IMR-90 (cell line): ENCODE data around the gene LRRC15. TPM values are rescaled to one million over a fixed set of nuclear protein-coding genes. Genes with fewer than 3 reads are reported as not detected.
A peak's percentile ranks its signal among the peaks of the same experiment; 100 is the strongest.

Experiments
- ATAC-seq: fragments of 200-7000 bp; cut with Tn5 transposase; 2 replicates; pipeline ENCODE4 v1.9.1; 2020; ENCODE audit warnings: low read depth, mild to moderate bottlenecking, moderate library complexity
- BruUV-seq: library from RNA; stranded (reverse); fragments of 400-500 nt; replicated peaks from 2 replicates; lab custom pipeline; 2021; lab: Mats Ljungman, UMichigan
- CTCF ChIA-PET: fragments of 300-600 bp; formaldehyde crosslinking; extraction: SDS; loops from one replicate; lab custom pipeline; 2021; ENCODE audit warnings: antibody characterized with exemption; lab: Yijun Ruan, JAX
- POLR2A ChIA-PET: fragments of 300-600 bp; sonication (Branson Sonifier 250); formaldehyde crosslinking; loops from one replicate; lab custom pipeline; 2022; ENCODE audit warnings: antibody characterized with exemption; ENCODE audit not compliant: unreplicated experiment; lab: Charles Lee
- DNase-seq: peaks from one replicate; pipeline ENCODE4 v3.0.0; 2013
- H2AFZ ChIP-seq: replicated peaks from 2 replicates; pipeline ENCODE3; 2013; ENCODE audit warnings: low read length, mild to moderate bottlenecking; ENCODE audit not compliant: poor library complexity
- H2AK5ac ChIP-seq: 2 replicates; pipeline ENCODE4 v1.6.1; 2013; ENCODE audit warnings: low read depth, low read length, inconsistent platforms
- H2AK9ac ChIP-seq: replicated peaks from 2 replicates; pipeline ENCODE3; 2013; ENCODE audit warnings: mild to moderate bottlenecking, low read depth, low read length, moderate library complexity; ENCODE audit not compliant: poor library complexity
- H2BK120ac ChIP-seq: 2 replicates; pipeline ENCODE4 v1.6.1; 2013; ENCODE audit warnings: low read depth, low read length, inconsistent platforms
- H2BK15ac ChIP-seq: 3 replicates; pipeline ENCODE4 v1.6.1; 2013; ENCODE audit warnings: low read depth, low read length, inconsistent platforms
- H2BK20ac ChIP-seq: 2 replicates; pipeline ENCODE4 v1.6.1; 2013; ENCODE audit warnings: low read depth, mild to moderate bottlenecking, inconsistent platforms, low read length, moderate library complexity
- H2BK5ac ChIP-seq: 2 replicates; pipeline ENCODE4 v1.6.1; 2013; ENCODE audit warnings: mild to moderate bottlenecking, low read depth, low read length, inconsistent platforms; ENCODE audit not compliant: poor library complexity, severe bottlenecking
- H3K14ac ChIP-seq: replicated peaks from 2 replicates; pipeline ENCODE4 v1.6.1; 2013; ENCODE audit warnings: low read depth, low read length, inconsistent platforms
- H3K18ac ChIP-seq: 2 replicates; pipeline ENCODE4 v1.6.1; 2013; ENCODE audit warnings: low read depth, low read length, control low read depth
- H3K23ac ChIP-seq: 2 replicates; pipeline ENCODE4 v1.6.1; 2013; ENCODE audit warnings: low read depth, low read length, inconsistent platforms
- H3K27ac ChIP-seq: 2 replicates; pipeline ENCODE4 v1.5.1; 2013; ENCODE audit warnings: mild to moderate bottlenecking, control low read depth, low read length; ENCODE audit not compliant: insufficient read depth
- H3K27me3 ChIP-seq: 2 replicates; pipeline ENCODE4 v1.6.1; 2013; ENCODE audit warnings: low read length; ENCODE audit not compliant: control insufficient read depth, insufficient read depth
- H3K36me3 ChIP-seq: 2 replicates; pipeline ENCODE4 v1.6.1; 2013; ENCODE audit warnings: low read length, mixed read lengths; ENCODE audit not compliant: control insufficient read depth, insufficient read depth
- H3K4ac ChIP-seq: 2 replicates; pipeline ENCODE4 v1.6.1; 2013; ENCODE audit warnings: low read depth, low read length, inconsistent platforms
- H3K4me1 ChIP-seq: 2 replicates; pipeline ENCODE4 v1.6.1; 2013; ENCODE audit warnings: low read length, mixed read lengths; ENCODE audit not compliant: control insufficient read depth, insufficient read depth
- H3K4me2 ChIP-seq: 2 replicates; pipeline ENCODE4 v1.6.1; 2013; ENCODE audit warnings: low read depth, mild to moderate bottlenecking, control low read depth, low read length, moderate library complexity
- H3K4me3 ChIP-seq: 2 replicates; pipeline ENCODE4 v1.5.1; 2013; ENCODE audit warnings: low read depth, mild to moderate bottlenecking, control low read depth, low read length, moderate library complexity; ENCODE audit not compliant: insufficient read depth
- H3K56ac ChIP-seq: 2 replicates; pipeline ENCODE4 v1.6.1; 2013; ENCODE audit warnings: low read length, inconsistent platforms; ENCODE audit not compliant: insufficient read depth; ENCODE audit errors: extremely low read depth
- H3K79me1 ChIP-seq, 2 experiments: 2 replicates each; pipeline ENCODE4 v1.6.1; 2013; ENCODE audit warnings: low read length in 2 of 2, inconsistent platforms in 1 of 2, low read depth in 1 of 2
- H3K9ac ChIP-seq: 2 replicates; pipeline ENCODE4 v1.6.1; 2013; ENCODE audit warnings: low read depth, low read length, control low read depth
- H3K9me1 ChIP-seq: 2 replicates; pipeline ENCODE4 v1.6.1; 2013; ENCODE audit warnings: low read length, inconsistent platforms; ENCODE audit not compliant: insufficient read depth
- H3K9me3 ChIP-seq: 2 replicates; pipeline ENCODE4 v1.6.1; 2013; ENCODE audit warnings: low read length; ENCODE audit not compliant: control insufficient read depth, insufficient read depth
- H4K20me1 ChIP-seq: 2 replicates; pipeline ENCODE4 v1.6.1; 2013; ENCODE audit warnings: low read length, inconsistent platforms; ENCODE audit not compliant: insufficient read depth
- H4K5ac ChIP-seq: 2 replicates; pipeline ENCODE4 v1.6.1; 2013; ENCODE audit warnings: mild to moderate bottlenecking, low read depth, low read length, control low read depth
- H4K8ac ChIP-seq, 2 experiments: 2 replicates each; pipeline ENCODE4 v1.6.1; 2013; ENCODE audit warnings: low read depth in 2 of 2, low read length in 2 of 2, control low read depth in 1 of 2, inconsistent platforms in 1 of 2
- H4K91ac ChIP-seq: 2 replicates; pipeline ENCODE4 v1.6.1; 2013; ENCODE audit warnings: low read depth, low read length, inconsistent platforms; ENCODE audit not compliant: insufficient read depth
- BHLHE40 ChIP-seq: fragments of 150-350 bp; IDR thresholded peaks from 2 replicates; pipeline ENCODE4 v1.6.1; 2016; ENCODE audit warnings: mild to moderate bottlenecking, low read depth, low read length
- FOS ChIP-seq: fragments of 150-350 bp; IDR thresholded peaks from 2 replicates; pipeline ENCODE4 v1.6.1; 2016; ENCODE audit warnings: low read depth, low read length
- MAZ ChIP-seq: IDR thresholded peaks from 2 replicates; pipeline ENCODE4 v1.6.1; 2012; ENCODE audit warnings: low read depth, mild to moderate bottlenecking, low read length, improper control_type of control experiment, moderate library complexity, borderline replicate concordance
- MXI1 ChIP-seq: IDR thresholded peaks from 2 replicates; pipeline ENCODE4 v1.6.1; 2012; ENCODE audit warnings: low read depth, mild to moderate bottlenecking, low read length, moderate library complexity, borderline replicate concordance
- NFE2L2 ChIP-seq: fragments of 150-350 bp; IDR thresholded peaks from 2 replicates; pipeline ENCODE4 v1.6.1; 2016; ENCODE audit warnings: low read depth, mild to moderate bottlenecking, low read length
- RAD21 ChIP-seq: IDR thresholded peaks from 2 replicates; pipeline ENCODE4 v1.6.1; 2012; ENCODE audit warnings: low read length, improper control_type of control experiment
- WGBS, 2 experiments: methylation state at CpG; one replicate each; pipeline versions ENCODE4 v1.1.5 to v1.1.7; 2013; ENCODE audit warnings: missing lambda C conversion rate in 2 of 2; ENCODE audit not compliant: insufficient read length in 1 of 2; ENCODE audit errors: extremely low coverage in 2 of 2; 5-methylcytosine and 5-hydroxymethylcytosine counted together
- dilution Hi-C: fragments of 300-500 bp; cut with HindIII; formaldehyde crosslinking; loops from one replicate; pipeline ENCODE4 v1.14.3; 2018; ENCODE audit warnings: low sequenced_read_pairs; ENCODE audit not compliant: unreplicated experiment
- in situ Hi-C: fragments of 300-500 bp; cut with MboI; formaldehyde crosslinking; loops from 3 replicates; pipeline ENCODE4 v1.14.3; 2019; ENCODE audit warnings: low sequenced_read_pairs, inconsistent platforms, mixed read lengths
- intact Hi-C: fragments of 100-400 bp; cut with micrococcal nuclease; formaldehyde crosslinking; loops from 2 replicates; pipeline ENCODE4 v1.10.0; 2022
- polyA plus RNA-seq, 3 experiments: library from polyadenylated mRNA; depleted of rRNA; stranded (reverse); fragments of >200 nt; gene quantifications; 2 replicates each; pipeline ENCODE4 v1.2.3, GENCODE V29; 2012; ENCODE audit warnings: low replicate concordance in 1 of 3
- total RNA-seq: library from RNA; depleted of rRNA; stranded (reverse); fragments of >200 nt; gene quantifications from 2 replicates; pipeline ENCODE4 v1.2.3, GENCODE V29; 2012
- TF ChIP-seq, protein P1 (sequence below): conservative IDR thresholded peaks from 2 replicates; pipeline ENCODE4 v1.5.1; 2012; ENCODE audit warnings: mild to moderate bottlenecking, low read depth, low read length, improper control_type of control experiment
- TF ChIP-seq, protein P2 (sequence below): fragments of 150-350 bp; IDR thresholded peaks from 2 replicates; pipeline ENCODE4 v1.6.1; 2017; ENCODE audit warnings: mild to moderate bottlenecking, antibody characterized with exemption, low read length, low read depth

LRRC15 gene
- total and polyA plus RNA-seq, 2 of the 4 experiments (the other 2 are of a cell fraction) = 2.5 to 9.0 TPM

DNA sequence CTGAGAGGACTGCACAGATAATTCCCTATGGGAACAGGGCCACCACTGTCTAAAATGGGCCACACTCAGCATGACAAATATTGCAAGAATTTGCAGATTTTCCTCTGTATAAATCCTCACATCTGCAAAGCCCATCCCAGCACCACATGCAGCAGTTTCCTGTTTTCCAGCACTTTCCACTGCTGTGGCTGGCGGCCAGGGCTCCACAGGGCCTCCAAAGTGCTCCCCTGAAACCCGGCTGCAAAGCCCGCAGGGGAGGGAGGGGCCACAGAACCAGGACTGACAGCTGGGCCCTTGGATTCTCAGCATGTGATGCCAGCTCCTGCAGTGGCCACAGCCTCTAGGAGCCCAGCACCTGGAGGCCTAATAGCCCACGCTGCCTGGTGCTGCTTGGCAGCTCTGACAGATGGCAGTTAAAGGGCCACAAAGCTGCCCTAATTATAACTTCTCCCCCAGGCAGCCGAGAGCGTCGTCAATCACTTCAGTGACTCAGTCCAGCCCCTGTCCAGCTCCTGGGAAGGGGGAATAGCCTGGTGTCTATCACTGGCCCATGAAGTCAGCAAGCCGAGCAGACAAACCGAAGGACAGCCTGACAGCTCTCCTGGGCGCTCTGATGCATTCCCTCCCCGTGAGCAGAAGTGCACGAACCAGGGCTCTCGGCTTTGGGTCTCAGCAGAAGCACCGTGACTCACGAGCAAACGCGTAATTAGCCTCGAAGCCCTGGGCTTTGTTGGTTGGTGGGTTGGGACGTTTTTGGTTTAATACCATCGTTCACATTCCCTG lies 4.7 kb downstream of the LRRC15 start:
- no TSS peak for BruUV-seq
- ChIA-PET CTCF (no interaction called here), POLR2A (interaction anchor here (0.5 kb wide), 1 partner anchor 340 kb away, joined by 3 read pairs; no protein-coding TSS in a partner anchor)
- 0 out of 3 replicates have a peak overlapping the region, but pooled peaks have one; percentile 8 for H2BK15ac ChIP-seq
- no peak overlapping the region for H3K23ac ChIP-seq
- TF ChIP-seq, protein P1, sequence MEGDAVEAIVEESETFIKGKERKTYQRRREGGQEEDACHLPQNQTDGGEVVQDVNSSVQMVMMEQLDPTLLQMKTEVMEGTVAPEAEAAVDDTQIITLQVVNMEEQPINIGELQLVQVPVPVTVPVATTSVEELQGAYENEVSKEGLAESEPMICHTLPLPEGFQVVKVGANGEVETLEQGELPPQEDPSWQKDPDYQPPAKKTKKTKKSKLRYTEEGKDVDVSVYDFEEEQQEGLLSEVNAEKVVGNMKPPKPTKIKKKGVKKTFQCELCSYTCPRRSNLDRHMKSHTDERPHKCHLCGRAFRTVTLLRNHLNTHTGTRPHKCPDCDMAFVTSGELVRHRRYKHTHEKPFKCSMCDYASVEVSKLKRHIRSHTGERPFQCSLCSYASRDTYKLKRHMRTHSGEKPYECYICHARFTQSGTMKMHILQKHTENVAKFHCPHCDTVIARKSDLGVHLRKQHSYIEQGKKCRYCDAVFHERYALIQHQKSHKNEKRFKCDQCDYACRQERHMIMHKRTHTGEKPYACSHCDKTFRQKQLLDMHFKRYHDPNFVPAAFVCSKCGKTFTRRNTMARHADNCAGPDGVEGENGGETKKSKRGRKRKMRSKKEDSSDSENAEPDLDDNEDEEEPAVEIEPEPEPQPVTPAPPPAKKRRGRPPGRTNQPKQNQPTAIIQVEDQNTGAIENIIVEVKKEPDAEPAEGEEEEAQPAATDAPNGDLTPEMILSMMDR = no peak
- TF ChIP-seq NFE2L2 (no peak), MAZ (no peak), FOS (peak; percentile 35), MXI1 (0 out of 2 replicates have a peak, but pooled peaks have one; percentile 20), RAD21 (no peak), BHLHE40 (peak; percentile 64)
- TF ChIP-seq, protein P2, sequence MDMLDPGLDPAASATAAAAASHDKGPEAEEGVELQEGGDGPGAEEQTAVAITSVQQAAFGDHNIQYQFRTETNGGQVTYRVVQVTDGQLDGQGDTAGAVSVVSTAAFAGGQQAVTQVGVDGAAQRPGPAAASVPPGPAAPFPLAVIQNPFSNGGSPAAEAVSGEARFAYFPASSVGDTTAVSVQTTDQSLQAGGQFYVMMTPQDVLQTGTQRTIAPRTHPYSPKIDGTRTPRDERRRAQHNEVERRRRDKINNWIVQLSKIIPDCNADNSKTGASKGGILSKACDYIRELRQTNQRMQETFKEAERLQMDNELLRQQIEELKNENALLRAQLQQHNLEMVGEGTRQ = peak; percentile 16; the same call in 1 of the 2 replicates
- no peak overlapping the region for H3K18ac ChIP-seq
- no peaks in the 10 kb centered on the region for H4K20me1 ChIP-seq
- 36% methylated on average over 9 of the region's 20 CpGs; no CpG with 5 or more reads in 1 of the 2 experiments for WGBS, 2 experiments
- H3K14ac ChIP-seq = no peak overlapping the region
- in situ Hi-C loops = no loop called here
- peak overlapping the region; percentile 67 for H2AFZ ChIP-seq
- H3K9me3 ChIP-seq = no peaks in the 10 kb centered on the region
- H2AK5ac ChIP-seq = 0 out of 2 replicates have a peak overlapping the region, but pooled peaks have one; percentile 48
- peak overlapping the region; percentile 45 for H2BK120ac ChIP-seq
- H3K79me1 ChIP-seq = peaks cover 0 to 6% of the 10 kb centered on the region in 2 experiments; a peak in 1 of 4 replicates
- no peak overlapping the region for H3K9ac ChIP-seq
- peak overlapping the region; percentile 18 for H3K4me2 ChIP-seq
- H4K5ac ChIP-seq = no peak overlapping the region
- H3K9me1 ChIP-seq = peaks cover 16% of the 10 kb centered on the region
- H3K36me3 ChIP-seq = no peaks in the 10 kb centered on the region
- H3K4me3 ChIP-seq = no peak overlapping the region
- H3K4me1 ChIP-seq = peaks cover 30% of the 10 kb centered on the region
- DNase-seq (peak; percentile 94), ATAC-seq (peak; percentile 76)
- peak overlapping the region; percentile 46 for H3K4ac ChIP-seq
- peaks cover 5% of the 10 kb centered on the region; the same call in 1 of the 2 replicates for H3K27me3 ChIP-seq
- peak overlapping the region; percentile 11 for H2AK9ac ChIP-seq
- intact Hi-C loops = loop anchor here (1.0 kb wide), 1 partner anchor 15 kb away; no protein-coding TSS in a partner anchor
- H2BK20ac ChIP-seq = peak overlapping the region; percentile 57; the same call in 1 of the 2 replicates
- H3K27ac ChIP-seq = peak overlapping the region; percentile 72
- dilution Hi-C loops = no loop called here
- no peak overlapping the region for H3K56ac ChIP-seq
- peak overlapping the region; percentile 57 for H4K91ac ChIP-seq
- peak overlapping the region in 1 of 2 experiments; percentile 55; a peak in 1 of 4 replicates for H4K8ac ChIP-seq
- peak overlapping the region; percentile 49 for H2BK5ac ChIP-seq
